Stomach (tissue), 9 donors: Measurements from ENCODE around the gene CELF2. TPM values are rescaled to one million over a fixed set of nuclear protein-coding genes. Genes with fewer than 3 reads are reported as not detected.

ENCODE experiments used
- DNase-seq, 2 donors: peaks; one replicate each; pipeline versions ENCODE4 v3.0.0 to v3.0.0-alpha.2; 2013 to 2019
- H3K27ac ChIP-seq, 5 donors: fragments of 200-600 bp in 4 of 5; sonication (generic) in 4 of 5; one replicate each; pipeline ENCODE4 v1.5.1; 2013 to 2019; ENCODE audit warnings: mild to moderate bottlenecking in 1 of 5, moderate library complexity in 1 of 5
- H3K27me3 ChIP-seq, 3 donors: fragments of 200-600 bp; sonication (generic); one replicate each; pipeline ENCODE4 v1.5.1; 2017 to 2019; ENCODE audit warnings: mixed run types in 1 of 3
- H3K36me3 ChIP-seq, 4 donors: fragments of 200-600 bp; sonication (generic); 1 replicate in 3 of 4; 2 replicates in 1 of 4; pipeline ENCODE4 v1.5.1; 2016 to 2019
- H3K4me1 ChIP-seq, 4 donors: fragments of 200-600 bp; sonication (generic); one replicate each; pipeline ENCODE4 v1.5.1; 2016 to 2019
- H3K4me3 ChIP-seq, 4 donors: fragments of 200-600 bp; sonication (generic) in 3 of 4; one replicate each; pipeline ENCODE4 v1.5.1; 2016 to 2019; ENCODE audit warnings: mild to moderate bottlenecking in 1 of 4
- H3K9me3 ChIP-seq, 4 donors: fragments of 200-600 bp; sonication (generic); one replicate each; pipeline ENCODE4 v1.5.1; 2016 to 2019
- CTCF ChIP-seq, 7 experiments: fragments of 450-650 bp in 4 of 7; fragments of 200-600 bp in 3 of 7; sonication (generic) in 3 of 7; IDR thresholded peaks; one replicate each; pipeline ENCODE4 v1.5.1; 2016 to 2019; ENCODE audit warnings: antibody characterized with exemption in 7 of 7, control low read depth in 2 of 7, mild to moderate bottlenecking in 1 of 7
- EP300 ChIP-seq: sonication (generic); formaldehyde crosslinking; IDR thresholded peaks from one replicate; pipeline ENCODE4 v1.6.1; 2017; ENCODE audit warnings: antibody characterized with exemption
- POLR2A ChIP-seq, 4 donors: fragments of 450-650 bp; IDR thresholded peaks; one replicate each; pipeline ENCODE4 v1.6.1; 2016; ENCODE audit warnings: antibody characterized with exemption in 4 of 4, control low read depth in 2 of 4, mild to moderate bottlenecking in 1 of 4, moderate library complexity in 1 of 4
- POLR2AphosphoS5 ChIP-seq, 3 donors: sonication (generic); formaldehyde crosslinking; IDR thresholded peaks; one replicate each; pipeline ENCODE4 v1.6.1; 2016; ENCODE audit warnings: antibody characterized with exemption in 3 of 3
- WGBS, 5 donors: extraction: QIAGEN DNeasy Blood & Tissue Kit in 3 of 5; methylation state at CpG; one replicate each; pipeline versions ENCODE4 v1.1.5 to v1.1.7; 2013 to 2018; 5-methylcytosine and 5-hydroxymethylcytosine counted together
- intact Hi-C: fragments of 100-400 bp; cut with DNase I; formaldehyde crosslinking; loops from one replicate; pipeline ENCODE4 v1.15.1; 2023; ENCODE audit warnings: low total_unique reads
- polyA plus RNA-seq, 3 donors: library from polyadenylated mRNA; stranded (reverse); fragments of 200-250 nt; gene quantifications; one replicate each; pipeline ENCODE4 v1.2.3, GENCODE V29; 2013
- total RNA-seq, 5 donors: library from RNA; depleted of rRNA; stranded (reverse); fragments of >200 nt; gene quantifications; one replicate each; pipeline versions ENCODE4 v1.1.0 to v1.2.3, GENCODE V29; 2014 to 2016
- donor health status: healthy with polysubstance abuse.
- donor health status: Bipolar disorder and iron deficiency.
- donor health status: healthy.

The CELF2 gene
- total and polyA plus RNA-seq, 8 donors, result 3.9 to 65.3 (median 36.1) TPM

- H3K4me3 ChIP-seq, result no peak overlapping the region
- no peaks in the 10 kb centered on the region for H3K27me3 ChIP-seq
- H3K36me3 ChIP-seq, result no peaks in the 10 kb centered on the region
- TF ChIP-seq CTCF (IDR thresholded peaks at IDR 0.05) (no peak), POLR2A (IDR thresholded peaks at IDR 0.05) (no peak), EP300 (no peak), POLR2AphosphoS5 (IDR thresholded peaks at IDR 0.05) (no peak)
- DNase-seq, result peak in 1 of 2 donors; percentile 64
- H3K4me1 ChIP-seq, result no peaks in the 10 kb centered on the region
- 44 to 57% (median 56%) methylated on average over 13 of the region's 13 CpGs for WGBS, 5 donors
- peak overlapping the region in 1 of 5 donors; percentile 16 for H3K27ac ChIP-seq
- H3K9me3 ChIP-seq, result no peaks in the 10 kb centered on the region
- intact Hi-C loops, result no loop called here
These were observed 68.6 kb downstream of the CELF2 start for GRCh38 chr10:11086177-11086840.

GRCh38 chr10:11087372-11087771 is 69.7 kb downstream of the CELF2 start:
- H3K27me3 ChIP-seq, result no peaks in the 10 kb centered on the region
- TF ChIP-seq EP300 (no peak), CTCF (IDR thresholded peaks at IDR 0.05) (no peak), POLR2A (IDR thresholded peaks at IDR 0.05) (no peak), POLR2AphosphoS5 (IDR thresholded peaks at IDR 0.05) (no peak)
- no peak overlapping the region for H3K27ac ChIP-seq
- 92 to 97% (median 94%) methylated on average over 9 of the region's 9 CpGs for WGBS, 5 donors
- no peak for DNase-seq
- H3K4me3 ChIP-seq, result no peak overlapping the region
- intact Hi-C loops, result no loop called here
- no peaks in the 10 kb centered on the region for H3K36me3 ChIP-seq
- H3K9me3 ChIP-seq, result no peaks in the 10 kb centered on the region
- no peaks in the 10 kb centered on the region for H3K4me1 ChIP-seq

- intact Hi-C loops, result no loop called here
- no peak for DNase-seq
- 84 to 93% (median 88%) methylated on average over 6 of the region's 6 CpGs for WGBS, 5 donors
- H3K9me3 ChIP-seq, result no peaks in the 10 kb centered on the region
- no peak overlapping the region for H3K27ac ChIP-seq
- no peaks in the 10 kb centered on the region for H3K4me1 ChIP-seq
- no peak overlapping the region for H3K4me3 ChIP-seq
- no peaks in the 10 kb centered on the region for H3K27me3 ChIP-seq
- TF ChIP-seq EP300, result no peak
- TF ChIP-seq POLR2AphosphoS5 (IDR thresholded peaks at IDR 0.05), result no peak
- TF ChIP-seq POLR2A (IDR thresholded peaks at IDR 0.05), result no peak
- no peak for TF ChIP-seq CTCF (IDR thresholded peaks at IDR 0.05)
- no peaks in the 10 kb centered on the region for H3K36me3 ChIP-seq
These were observed 71.0 kb downstream of the CELF2 start for GRCh38 chr10:11088709-11089108.

- no peak overlapping the region for H3K4me3 ChIP-seq
- no peaks in the 10 kb centered on the region for H3K27me3 ChIP-seq
- H3K9me3 ChIP-seq, result no peaks in the 10 kb centered on the region
- H3K27ac ChIP-seq, result no peak overlapping the region
- no peak for TF ChIP-seq EP300
- TF ChIP-seq POLR2AphosphoS5 (IDR thresholded peaks at IDR 0.05), result no peak
- no peak for TF ChIP-seq CTCF (IDR thresholded peaks at IDR 0.05)
- TF ChIP-seq POLR2A (IDR thresholded peaks at IDR 0.05), result no peak
- WGBS, 5 donors, result 75 to 82% (median 78%) methylated on average over 6 of the region's 6 CpGs
- intact Hi-C loops, result no loop called here
- no peaks in the 10 kb centered on the region for H3K36me3 ChIP-seq
- no peak for DNase-seq
- no peaks in the 10 kb centered on the region for H3K4me1 ChIP-seq
These were observed 71.6 kb downstream of the CELF2 start for GRCh38 chr10:11089272-11089671.
